H9 (cell line): Measurements from ENCODE around the gene CD300H. TPM values are rescaled to one million over a fixed set of nuclear protein-coding genes. Genes with fewer than 3 reads are reported as not detected.

Experiments
- DNase-seq: peaks from one replicate; pipeline ENCODE4 v3.0.0-alpha.2; 2017
- H2AFZ ChIP-seq: one replicate; pipeline ENCODE4 v1.6.1; 2013; ENCODE audit warnings: mild to moderate bottlenecking, low read length, control low read depth, moderate library complexity
- H2AK5ac ChIP-seq: 2 replicates; pipeline ENCODE4 v1.6.1; 2013; ENCODE audit warnings: low read length, control low read depth, mixed read lengths; ENCODE audit not compliant: insufficient read length
- H2BK120ac ChIP-seq: one replicate; pipeline ENCODE4 v1.6.1; 2013; ENCODE audit warnings: low read depth, mild to moderate bottlenecking, low read length, control low read depth, inconsistent platforms; ENCODE audit not compliant: poor library complexity, severe bottlenecking
- H2BK12ac ChIP-seq: 2 replicates; pipeline ENCODE4 v1.6.1; 2013; ENCODE audit warnings: low read length, control low read depth, mixed read lengths, low read depth; ENCODE audit not compliant: insufficient read length
- H2BK15ac ChIP-seq: 2 replicates; pipeline ENCODE4 v1.6.1; 2013; ENCODE audit warnings: low read depth, low read length, control low read depth
- H2BK20ac ChIP-seq: one replicate; pipeline ENCODE4 v1.6.1; 2013; ENCODE audit warnings: low read depth, mild to moderate bottlenecking, low read length, control low read depth, inconsistent platforms; ENCODE audit not compliant: poor library complexity, severe bottlenecking
- H2BK5ac ChIP-seq: 2 replicates; pipeline ENCODE4 v1.6.1; 2013; ENCODE audit warnings: low read length, control low read depth, mixed read lengths; ENCODE audit not compliant: insufficient read length
- H3K14ac ChIP-seq: 2 replicates; pipeline ENCODE4 v1.6.1; 2013; ENCODE audit warnings: low read length, control low read depth; ENCODE audit not compliant: insufficient read depth
- H3K18ac ChIP-seq: 2 replicates; pipeline ENCODE4 v1.6.1; 2013; ENCODE audit warnings: low read depth, mild to moderate bottlenecking, mixed read lengths, low read length, control low read depth; ENCODE audit not compliant: insufficient read length
- H3K23ac ChIP-seq: 2 replicates; pipeline ENCODE4 v1.6.1; 2013; ENCODE audit warnings: low read length, control low read depth, mixed read lengths, low read depth; ENCODE audit not compliant: insufficient read length
- H3K23me2 ChIP-seq: 2 replicates; pipeline ENCODE4 v1.6.1; 2013; ENCODE audit warnings: low read depth, mild to moderate bottlenecking, mixed read lengths, low read length, control low read depth; ENCODE audit not compliant: insufficient read length, poor library complexity, severe bottlenecking
- H3K27ac ChIP-seq: 2 replicates; pipeline ENCODE4 v1.5.1; 2013; ENCODE audit warnings: low read length, control low read depth, mixed read lengths, low read depth; ENCODE audit not compliant: insufficient read length
- H3K27me3 ChIP-seq: 2 replicates; pipeline ENCODE4 v1.6.1; 2013; ENCODE audit warnings: low read length, control low read depth, inconsistent platforms; ENCODE audit not compliant: insufficient read depth
- H3K4ac ChIP-seq: 2 replicates; pipeline ENCODE4 v1.6.1; 2013; ENCODE audit warnings: low read depth, mild to moderate bottlenecking, control low read depth, inconsistent platforms, low read length, moderate library complexity
- H3K4me1 ChIP-seq: 2 replicates; pipeline ENCODE4 v1.6.1; 2013; ENCODE audit warnings: low read length, control low read depth, inconsistent platforms; ENCODE audit not compliant: insufficient read depth
- H3K4me2 ChIP-seq: 2 replicates; pipeline ENCODE4 v1.6.1; 2013; ENCODE audit warnings: low read length, control low read depth, mixed read lengths; ENCODE audit not compliant: insufficient read length, insufficient read depth
- H3K56ac ChIP-seq: 2 replicates; pipeline ENCODE4 v1.6.1; 2013; ENCODE audit warnings: low read depth, mild to moderate bottlenecking, mixed read lengths, low read length, control low read depth; ENCODE audit not compliant: insufficient read length
- H3K79me1 ChIP-seq: 2 replicates; pipeline ENCODE4 v1.6.1; 2013; ENCODE audit warnings: low read depth, mild to moderate bottlenecking, moderate library complexity, low read length, control low read depth, inconsistent platforms; ENCODE audit not compliant: insufficient read depth, poor library complexity, severe bottlenecking
- H3K79me2 ChIP-seq: 2 replicates; pipeline ENCODE4 v1.6.1; 2013; ENCODE audit warnings: low read length, control low read depth, inconsistent platforms; ENCODE audit not compliant: insufficient read depth
- H3K9ac ChIP-seq: 2 replicates; pipeline ENCODE4 v1.6.1; 2013; ENCODE audit warnings: low read length, control low read depth, mixed read lengths; ENCODE audit not compliant: insufficient read length; ENCODE audit errors: extremely low read depth
- H3K9me3 ChIP-seq: one replicate; pipeline ENCODE4 v1.6.1; 2013; ENCODE audit warnings: low read depth, low read length, inconsistent platforms; ENCODE audit not compliant: control insufficient read depth
- H3T11ph ChIP-seq: one replicate; pipeline ENCODE4 v1.6.1; 2013; ENCODE audit warnings: mild to moderate bottlenecking, low read length, control low read depth, inconsistent platforms
- H4K20me1 ChIP-seq: one replicate; pipeline ENCODE4 v1.6.1; 2013; ENCODE audit not compliant: control insufficient read depth, insufficient read length, insufficient read depth
- H4K5ac ChIP-seq: 2 replicates; pipeline ENCODE4 v1.6.1; 2013; ENCODE audit warnings: low read depth, mild to moderate bottlenecking, mixed read lengths, low read length, control low read depth; ENCODE audit not compliant: insufficient read length
- H4K8ac ChIP-seq: replicated peaks from 2 replicates; pipeline ENCODE4 v1.6.1; 2013; ENCODE audit warnings: low read length, control low read depth, mixed read lengths, low read depth; ENCODE audit not compliant: insufficient read length
- H4K91ac ChIP-seq: 2 replicates; pipeline ENCODE4 v1.6.1; 2013; ENCODE audit warnings: low read depth, mild to moderate bottlenecking, moderate library complexity, mixed read lengths, low read length, control low read depth; ENCODE audit not compliant: insufficient read length
- H3K27ac Mint-ChIP-seq, 3 experiments: 2 replicates in 2 of 3; 3 replicates in 1 of 3; pipeline ENCODE4 v1.8.0; 2020 to 2021; ENCODE audit warnings: mixed read lengths in 3 of 3, mild to moderate bottlenecking in 1 of 3, moderate library complexity in 1 of 3
- H3K27me3 Mint-ChIP-seq: 2 replicates; pipeline ENCODE4 v1.8.0; 2021; ENCODE audit warnings: low read depth, mild to moderate bottlenecking, moderate library complexity, mixed read lengths
- H3K36me3 Mint-ChIP-seq, 3 experiments: 2 replicates in 2 of 3; 3 replicates in 1 of 3; pipeline ENCODE4 v1.8.0; 2020 to 2021; ENCODE audit warnings: low read depth in 3 of 3, mixed read lengths in 3 of 3; ENCODE audit not compliant: insufficient read depth in 1 of 3
- H3K4me1 Mint-ChIP-seq, 2 experiments: 2 replicates each; pipeline ENCODE4 v1.8.0; 2020; ENCODE audit warnings: mixed read lengths in 2 of 2
- H3K4me3 Mint-ChIP-seq, 2 experiments: 2 replicates in 1 of 2; 3 replicates in 1 of 2; pipeline ENCODE4 v1.8.0; 2020 to 2021; ENCODE audit warnings: mild to moderate bottlenecking in 2 of 2, mixed read lengths in 2 of 2, moderate library complexity in 1 of 2
- H3K9me3 Mint-ChIP-seq, 2 experiments: 2 replicates in 1 of 2; 3 replicates in 1 of 2; pipeline ENCODE4 v1.8.0; 2020; ENCODE audit warnings: mild to moderate bottlenecking in 2 of 2, mixed read lengths in 2 of 2, moderate library complexity in 1 of 2
- WGBS: extraction: QIAGEN DNeasy Blood & Tissue Kit; methylation state at CpG from one replicate; pipeline ENCODE4 v1.1.7; 2013; ENCODE audit warnings: missing lambda C conversion rate, low lambda C conversion rate, mixed read lengths; ENCODE audit not compliant: insufficient read length; ENCODE audit errors: extremely low coverage; 5-methylcytosine and 5-hydroxymethylcytosine counted together
- total RNA-seq: library from RNA; stranded (reverse); gene quantifications from 2 replicates; pipeline ENCODE4 v1.2.1, GENCODE V29; 2021
- TF ChIP-seq, protein P1 (sequence below): fragments of 200-600 bp; sonication (generic); conservative IDR thresholded peaks from 3 replicates; pipeline ENCODE4 v1.8.0; 2021; ENCODE audit warnings: antibody characterized with exemption, mild to moderate bottlenecking

CD300H gene
- total RNA-seq, 1 experiment from 2014 or later: not detected

GRCh38 chr17:74603746-74604145 lies 36.4 kb upstream of the CD300H start:
- Mint-ChIP-seq H3K27ac (no peak overlapping the region; a peak in 1 of 7 replicates), H3K4me3 (no peak overlapping the region), H3K27me3 (peaks cover 38% of the 10 kb centered on the region), H3K4me1 (peaks cover 5 to 6% of the 10 kb centered on the region in 2 experiments), H3K9me3 (0 out of 5 replicates have a peak, but pooled peaks cover 0 to 1% of the 10 kb centered on the region in 2 experiments), H3K36me3 (no peaks in the 10 kb centered on the region)
- Histone ChIP-seq H3K23ac (no peak overlapping the region), H2BK12ac (no peak overlapping the region), H3K18ac (no peak overlapping the region), H4K5ac (no peak overlapping the region), H3K4ac (no peak overlapping the region), H3K4me2 (no peak overlapping the region), H3K23me2 (no peaks in the 10 kb centered on the region), H3K9me3 (no peaks in the 10 kb centered on the region), H2BK15ac (no peak overlapping the region), H3K79me1 (no peaks in the 10 kb centered on the region), H3K27ac (no peak overlapping the region), H2BK20ac (no peak overlapping the region), H4K8ac (no peak overlapping the region), H4K91ac (no peak overlapping the region), H3K14ac (no peak overlapping the region), H3K27me3 (no peaks in the 10 kb centered on the region), H3K56ac (no peak overlapping the region), H2AFZ (no peak overlapping the region), H2BK5ac (no peak overlapping the region), H2AK5ac (no peak overlapping the region), H3K9ac (no peak overlapping the region), H3T11ph (no peak overlapping the region), H2BK120ac (no peak overlapping the region), H3K4me1 (no peaks in the 10 kb centered on the region), H4K20me1 (no peaks in the 10 kb centered on the region), H3K79me2 (no peaks in the 10 kb centered on the region)
- TF ChIP-seq, protein P1, sequence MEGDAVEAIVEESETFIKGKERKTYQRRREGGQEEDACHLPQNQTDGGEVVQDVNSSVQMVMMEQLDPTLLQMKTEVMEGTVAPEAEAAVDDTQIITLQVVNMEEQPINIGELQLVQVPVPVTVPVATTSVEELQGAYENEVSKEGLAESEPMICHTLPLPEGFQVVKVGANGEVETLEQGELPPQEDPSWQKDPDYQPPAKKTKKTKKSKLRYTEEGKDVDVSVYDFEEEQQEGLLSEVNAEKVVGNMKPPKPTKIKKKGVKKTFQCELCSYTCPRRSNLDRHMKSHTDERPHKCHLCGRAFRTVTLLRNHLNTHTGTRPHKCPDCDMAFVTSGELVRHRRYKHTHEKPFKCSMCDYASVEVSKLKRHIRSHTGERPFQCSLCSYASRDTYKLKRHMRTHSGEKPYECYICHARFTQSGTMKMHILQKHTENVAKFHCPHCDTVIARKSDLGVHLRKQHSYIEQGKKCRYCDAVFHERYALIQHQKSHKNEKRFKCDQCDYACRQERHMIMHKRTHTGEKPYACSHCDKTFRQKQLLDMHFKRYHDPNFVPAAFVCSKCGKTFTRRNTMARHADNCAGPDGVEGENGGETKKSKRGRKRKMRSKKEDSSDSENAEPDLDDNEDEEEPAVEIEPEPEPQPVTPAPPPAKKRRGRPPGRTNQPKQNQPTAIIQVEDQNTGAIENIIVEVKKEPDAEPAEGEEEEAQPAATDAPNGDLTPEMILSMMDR: no peak
- DNase-seq: no peak
- no CpG with 5 or more reads among the region's 5 CpGs for WGBS
